Hippocampal formation (tissue), 2 donors: ENCODE measurements around the gene SLC22A3.
"Not testable (repeated sequence)": the region's sequence is repeated elsewhere in the genome, so short reads cannot be mapped to it uniquely, and the experiment has no call there.

Experiments used
- DNase-seq, 2 donors: peaks; one replicate each; lab custom pipeline; 2025; lab: John Stamatoyannopoulos, UW

The SLC22A3 gene

DNA sequence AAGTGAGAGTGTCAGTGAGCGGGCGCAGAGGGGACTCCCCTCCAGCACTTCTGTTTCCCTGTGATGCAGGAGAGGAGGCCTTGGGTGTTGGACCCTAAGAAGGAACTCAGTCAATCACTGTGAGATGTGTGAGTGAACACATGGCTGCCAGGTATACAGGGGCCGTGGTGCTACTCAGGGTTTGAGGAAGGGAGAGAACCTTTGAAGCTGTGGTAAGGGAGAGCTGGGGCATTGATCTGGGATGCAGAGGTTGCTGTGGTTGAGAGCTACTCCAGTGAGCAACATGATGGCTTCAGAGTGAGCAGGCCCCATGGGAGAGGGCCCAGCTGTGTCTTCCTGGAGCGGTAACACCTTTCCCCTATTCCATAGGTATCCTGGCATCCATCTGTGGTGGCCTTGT lies 99.2 kb downstream of the SLC22A3 start:
- DNase-seq = no peak

DNA sequence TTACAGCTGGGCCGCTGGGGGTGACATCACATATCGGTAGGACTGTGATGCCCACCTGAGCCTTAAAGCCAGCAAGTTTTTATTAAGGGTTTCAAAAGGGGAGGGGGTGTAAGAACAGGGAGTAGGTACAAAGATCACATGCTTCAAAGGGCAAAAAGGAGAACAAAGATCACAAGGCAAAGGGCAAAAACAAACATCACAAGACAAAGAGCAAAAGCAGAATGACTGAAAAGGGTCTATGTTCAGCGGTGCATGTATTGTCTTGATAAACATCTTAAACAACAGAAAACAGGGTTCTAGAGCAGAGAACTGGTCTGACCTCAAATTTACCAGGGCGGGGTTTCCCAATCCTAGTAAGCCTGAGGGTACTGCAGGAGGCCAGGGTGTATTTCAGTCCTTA lies 101.6 kb downstream of the SLC22A3 start:
- not testable (repeated sequence) for DNase-seq

- DNase-seq = no peak
Measured at GRCh38 chr6:160450849-160451248, 102.7 kb downstream of the SLC22A3 start.

DNA sequence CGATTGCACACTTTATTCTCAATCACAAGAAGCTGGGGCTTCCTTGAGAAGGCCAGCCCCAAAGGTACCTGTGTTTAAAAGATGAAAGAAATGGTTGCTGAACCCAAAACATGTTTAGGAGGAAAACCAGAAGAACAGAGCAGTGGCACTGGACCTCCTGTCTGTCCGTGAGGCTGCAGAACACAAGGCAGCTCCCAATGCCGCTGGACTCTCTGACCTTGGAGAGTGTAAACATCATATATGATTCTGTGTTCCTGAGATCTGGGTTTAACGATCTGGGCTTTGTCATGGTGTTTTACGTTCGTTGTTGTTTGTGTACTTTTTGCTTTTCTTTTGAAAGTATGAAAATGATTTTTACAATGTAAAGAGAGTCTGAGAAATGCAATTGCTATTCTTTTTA lies 106.1 kb downstream of the SLC22A3 start:
- no peak for DNase-seq

- DNase-seq = no peak
Measured at GRCh38 chr6:160455081-160455480, 106.9 kb downstream of the SLC22A3 start.

DNA sequence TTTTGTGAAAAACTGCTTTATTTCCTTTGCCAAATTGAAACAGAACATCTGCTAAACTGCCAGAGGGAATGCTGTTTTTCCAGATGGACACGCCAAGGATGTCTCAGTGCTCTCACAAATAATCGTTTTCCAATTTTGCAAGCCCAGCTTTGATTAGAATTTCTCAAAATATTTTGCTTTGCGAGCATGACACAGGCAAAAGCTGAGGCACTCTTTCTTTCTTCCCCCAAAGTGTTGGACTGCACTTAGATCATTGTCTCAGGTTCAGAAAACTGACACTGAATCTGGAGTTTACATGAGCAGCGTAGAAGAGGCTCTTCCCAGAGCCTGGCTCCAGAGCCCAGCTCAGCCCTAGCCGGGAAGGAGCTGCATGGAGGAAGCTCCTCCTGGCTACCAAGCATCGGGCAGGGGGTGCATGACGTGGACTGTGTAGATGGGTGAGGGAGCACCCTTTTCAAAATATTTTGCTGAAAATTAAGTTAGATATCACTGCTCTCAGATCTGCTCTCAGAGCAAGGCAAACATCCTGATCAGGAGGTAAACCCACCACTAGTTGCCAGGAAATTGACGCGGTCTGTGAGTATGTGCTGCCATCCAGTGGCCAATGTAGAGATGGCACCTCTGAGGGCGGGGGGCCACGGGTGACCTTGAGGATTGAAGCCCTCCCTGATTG lies 107.5 kb downstream of the SLC22A3 start:
- DNase-seq = peak; percentile 43 to 47

DNA sequence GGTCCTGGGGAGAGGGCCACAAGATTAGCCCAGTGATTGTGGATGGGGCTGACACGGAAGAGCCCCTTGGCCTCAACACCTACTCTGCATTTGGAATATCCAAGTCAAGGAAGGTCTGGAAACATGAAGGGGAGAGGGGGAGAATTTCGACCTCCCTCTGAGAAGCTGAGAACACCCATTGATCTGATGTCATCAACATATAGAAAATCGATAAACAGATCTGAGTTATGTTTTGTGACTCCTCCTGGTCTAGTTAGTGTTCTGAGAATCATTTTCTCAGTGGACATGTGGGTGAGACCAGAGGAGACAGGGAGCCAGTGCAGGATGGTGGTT lies 108.0 kb downstream of the SLC22A3 start:
- no peak for DNase-seq

DNA sequence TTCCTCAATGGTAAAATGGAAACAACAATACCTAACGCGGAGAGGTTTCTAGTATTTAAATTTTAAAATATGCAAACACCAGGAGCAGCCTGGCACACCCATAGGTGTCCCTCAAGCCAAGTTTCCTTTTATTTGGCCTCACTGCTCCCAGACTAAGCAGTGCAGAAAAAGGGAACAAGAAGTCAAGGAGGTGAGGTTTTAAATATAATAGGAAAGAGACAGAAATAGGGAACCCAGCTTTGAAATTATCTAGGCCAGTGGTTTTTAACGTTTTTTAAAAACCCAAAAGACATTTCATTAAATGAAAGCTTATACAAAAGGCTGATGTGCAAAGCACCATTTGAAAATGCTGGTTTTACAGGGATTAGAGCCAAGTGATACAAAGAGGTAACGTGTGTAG lies 109.6 kb downstream of the SLC22A3 start:
- no peak for DNase-seq

DNA sequence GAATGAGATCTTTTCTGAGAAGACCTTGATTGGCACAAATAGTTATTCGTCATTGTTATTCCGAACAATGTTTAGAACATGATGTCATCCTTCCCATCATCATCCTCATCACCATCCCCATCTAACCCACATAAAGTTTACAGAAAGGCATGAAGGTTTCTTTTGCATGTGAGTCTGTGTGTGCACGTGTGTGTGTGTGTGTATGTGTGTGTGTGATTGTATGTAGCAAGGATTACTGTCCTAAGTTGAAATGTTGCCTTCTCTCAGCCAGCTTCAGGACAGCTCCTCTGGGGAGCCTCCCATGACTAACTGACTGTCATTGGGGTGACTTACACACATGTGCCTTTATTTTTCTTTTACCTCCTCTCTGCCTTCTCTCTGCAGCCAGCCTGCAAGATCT lies 113.5 kb downstream of the SLC22A3 start:
- DNase-seq = no peak

- DNase-seq = no peak
Measured at GRCh38 chr6:160462116-160462515, 113.9 kb downstream of the SLC22A3 start.

DNA sequence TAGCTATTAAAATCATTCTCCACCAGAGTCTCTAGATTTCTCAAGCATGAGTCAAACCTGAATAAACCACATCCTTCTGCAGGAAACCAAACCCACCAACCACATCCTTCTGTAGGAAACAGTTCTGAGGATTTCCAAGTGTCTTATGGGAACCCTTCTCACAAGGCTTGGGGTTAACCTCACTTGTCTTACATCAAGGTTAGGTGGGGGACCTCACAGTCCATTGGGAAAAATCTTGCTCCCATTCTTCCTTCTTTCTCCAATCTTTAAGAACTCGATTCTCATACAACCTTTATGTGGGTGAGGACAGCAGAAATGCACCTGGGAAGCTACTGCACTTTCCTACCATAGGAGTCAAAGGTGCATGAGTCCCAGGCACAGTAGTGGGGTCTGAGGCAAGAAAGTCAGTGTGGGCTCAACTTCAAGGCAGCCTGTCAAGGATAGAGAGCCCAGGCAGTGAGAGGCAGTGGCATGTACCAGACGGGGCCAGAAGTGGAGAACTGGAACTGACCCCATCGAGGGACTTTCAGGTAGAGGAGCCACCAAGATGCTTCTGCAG lies 114.5 kb downstream of the SLC22A3 start:
- no peak for DNase-seq

DNA sequence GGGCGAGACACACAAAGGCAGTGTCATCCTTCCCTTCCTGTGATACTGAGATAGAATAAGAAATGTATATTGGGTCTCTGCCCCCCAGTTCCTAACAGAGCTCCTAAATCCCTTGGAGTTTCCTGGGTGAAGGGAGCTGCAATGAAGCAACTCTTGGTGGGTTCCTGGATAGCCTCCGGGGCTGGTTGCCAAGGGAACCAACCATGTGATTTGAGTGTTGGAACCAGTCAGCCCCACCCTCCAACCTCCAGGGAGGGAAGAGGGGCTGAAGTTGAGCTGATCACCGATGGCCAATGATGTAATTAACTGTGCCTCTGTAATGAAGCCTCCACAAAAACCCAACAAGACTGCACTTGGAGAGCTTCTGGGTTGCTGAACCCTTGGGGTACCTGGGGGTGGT lies 116.6 kb downstream of the SLC22A3 start:
- no peak for DNase-seq

DNA sequence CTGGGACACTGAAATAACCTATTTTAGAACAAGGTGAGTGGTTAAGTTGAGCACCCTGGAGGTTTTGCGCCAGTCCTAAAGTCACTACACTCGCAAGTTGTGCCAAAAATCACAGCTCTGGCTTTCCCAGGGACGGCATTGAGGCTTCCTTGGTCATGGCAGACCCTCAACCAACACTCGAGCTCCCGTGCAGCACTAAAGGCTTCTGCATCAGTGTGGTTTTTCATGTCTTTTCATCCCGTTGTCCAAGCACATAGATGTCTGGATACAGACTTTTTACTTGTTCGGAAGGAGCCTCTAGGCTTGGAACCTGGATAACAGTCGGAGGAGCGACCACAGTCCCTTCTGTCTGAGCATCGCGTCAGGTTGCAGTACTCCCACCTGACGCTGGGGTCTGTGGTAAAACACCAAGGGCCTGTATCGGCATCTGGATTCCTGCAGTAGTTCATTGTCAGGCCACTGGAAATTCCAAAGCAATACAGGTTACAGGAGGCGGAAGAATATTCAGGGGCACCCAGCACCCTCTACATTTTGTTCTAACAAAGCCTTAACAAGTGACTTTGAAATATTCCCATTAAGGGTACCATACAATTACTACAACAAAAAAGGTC lies 119.2 kb downstream of the SLC22A3 start:
- DNase-seq = not testable (repeated sequence)

DNA sequence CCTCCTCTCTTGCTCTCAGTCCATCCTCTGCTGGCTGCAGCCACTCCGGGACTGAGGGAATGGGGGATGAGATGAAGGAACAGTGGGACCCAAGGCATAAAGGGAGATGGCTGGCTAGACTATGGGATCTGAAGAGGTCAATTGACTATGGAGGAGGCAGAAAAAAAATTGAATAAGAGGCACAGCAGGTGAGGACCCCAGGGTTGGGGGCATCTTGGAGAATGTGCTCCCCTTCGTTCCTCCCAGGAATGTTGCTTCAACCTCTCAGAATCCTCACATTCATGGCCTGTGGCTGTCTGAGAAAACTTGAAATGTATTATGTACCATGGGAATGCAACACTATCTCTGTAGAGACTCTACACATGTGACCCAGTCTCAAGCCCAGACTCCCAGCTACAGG lies 121.0 kb downstream of the SLC22A3 start:
- no peak for DNase-seq

- DNase-seq = not testable (repeated sequence)
Measured at GRCh38 chr6:160476056-160476455, 127.9 kb downstream of the SLC22A3 start.

- DNase-seq = not testable (repeated sequence)
Measured at GRCh38 chr6:160477072-160477471, 128.9 kb downstream of the SLC22A3 start.

GRCh38 chr6:160477901-160478300 lies 129.7 kb downstream of the SLC22A3 start:
- DNase-seq = no peak

DNA sequence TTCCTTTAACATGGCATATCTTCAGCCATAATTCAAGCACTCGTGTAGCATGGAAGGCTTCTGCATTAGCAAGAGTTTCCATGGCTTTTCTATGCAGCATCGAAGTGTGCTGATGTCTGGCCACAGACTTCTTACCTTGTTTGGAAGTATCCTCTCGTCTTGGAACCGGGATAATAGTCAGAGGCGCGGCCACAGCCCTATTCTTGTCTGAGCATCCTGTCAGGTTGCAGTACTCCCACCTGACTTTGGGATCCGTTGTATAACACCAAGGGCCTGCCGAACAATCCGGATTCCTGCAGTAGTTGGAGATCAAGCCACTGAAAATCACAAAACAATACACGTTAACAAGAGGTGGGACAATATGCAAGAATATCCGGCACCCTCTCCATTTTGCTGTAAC lies 138.9 kb downstream of the SLC22A3 start:
- no peak for DNase-seq

GRCh38 chr6:160489091-160489490 lies 140.9 kb downstream of the SLC22A3 start:
- DNase-seq = no peak

- no peak for DNase-seq
Measured at GRCh38 chr6:160494576-160494975, 146.4 kb downstream of the SLC22A3 start.

- DNase-seq = no peak
Measured at GRCh38 chr6:160500639-160501038, 152.5 kb downstream of the SLC22A3 start.
